HepG2 (cell line): ENCODE measurements around the gene EXOC6B. TPM values are rescaled to one million over a fixed set of nuclear protein-coding genes. Genes with fewer than 3 reads are reported as not detected.
A peak's percentile ranks its signal among the peaks of the same experiment; 100 is the strongest.

Source experiments
- ARNTL ChIP-seq: sonication (generic); formaldehyde crosslinking; IDR thresholded peaks from 2 replicates; pipeline ENCODE4 v1.4.0; 2020; ENCODE audit warnings: mild to moderate bottlenecking, missing genetic modification reagents
- BCL6 ChIP-seq: IDR thresholded peaks from 2 replicates; pipeline ENCODE4 v1.6.1; 2016; ENCODE audit warnings: missing genetic modification reagents, missing compliant biosample characterization
- CBX2 ChIP-seq, 2 experiments: fragments of 200-600 bp in 1 of 2; sonication (generic); formaldehyde crosslinking in 1 of 2; IDR thresholded peaks; 2 replicates each; pipeline versions ENCODE4 v1.7.0 to v1.8.1; 2018 to 2022; ENCODE audit warnings: low read depth in 2 of 2, low read length in 1 of 2, mild to moderate bottlenecking in 1 of 2, missing genetic modification reagents in 1 of 2
- ELF3 ChIP-seq: IDR thresholded peaks from 2 replicates; pipeline ENCODE4 v1.6.1; 2016; ENCODE audit warnings: missing genetic modification reagents, missing compliant biosample characterization
- ERF ChIP-seq: IDR thresholded peaks from 2 replicates; pipeline ENCODE4 v1.6.1; 2018; ENCODE audit warnings: missing biosample characterization, missing genetic modification reagents
- HOXA7 ChIP-seq: sonication (generic); formaldehyde crosslinking; IDR thresholded peaks from 2 replicates; pipeline ENCODE4 v1.8.1; 2022; ENCODE audit warnings: mild to moderate bottlenecking, missing genetic modification reagents, moderate library complexity
- HOXD1 ChIP-seq: sonication (generic); formaldehyde crosslinking; IDR thresholded peaks from 2 replicates; pipeline ENCODE4 v1.5.0; 2020; ENCODE audit warnings: missing genetic modification reagents
- KDM2A ChIP-seq: sonication (generic); formaldehyde crosslinking; IDR thresholded peaks from 2 replicates; pipeline ENCODE4 v1.4.0; 2020; ENCODE audit warnings: low read depth, missing genetic modification reagents, borderline replicate concordance
- KLF15 ChIP-seq: sonication (generic); formaldehyde crosslinking; IDR thresholded peaks from 2 replicates; pipeline ENCODE4 v1.8.1; 2023; ENCODE audit warnings: borderline replicate concordance, mild to moderate bottlenecking, inconsistent platforms, missing genetic modification reagents, mixed read lengths
- MIER3 ChIP-seq: IDR thresholded peaks from 2 replicates; pipeline ENCODE4 v1.6.1; 2016; ENCODE audit warnings: missing compliant biosample characterization, borderline replicate concordance
- MYNN ChIP-seq: sonication (generic); formaldehyde crosslinking; IDR thresholded peaks from 2 replicates; pipeline ENCODE4 v1.4.0; 2020; ENCODE audit warnings: mild to moderate bottlenecking, low read depth, missing genetic modification reagents
- NFKBIZ ChIP-seq: IDR thresholded peaks from 2 replicates; pipeline ENCODE4 v1.6.1; 2018; ENCODE audit warnings: missing genetic modification reagents, missing compliant biosample characterization
- PHF5A ChIP-seq: IDR thresholded peaks from one replicate; pipeline ENCODE4 v1.6.1; 2018; ENCODE audit warnings: low read depth, missing genetic modification reagents; ENCODE audit not compliant: unreplicated experiment
- PRPF4 ChIP-seq: fragments of 200-400 bp; formaldehyde crosslinking; IDR thresholded peaks from 2 replicates; pipeline ENCODE4 v1.6.1; 2016; ENCODE audit warnings: low read length, low read depth; ENCODE audit not compliant: poor library complexity, severe bottlenecking
- SATB2 ChIP-seq: sonication (generic); formaldehyde crosslinking; IDR thresholded peaks from 2 replicates; pipeline ENCODE4 v1.5.0; 2020; ENCODE audit warnings: missing genetic modification reagents
- SNAPC5 ChIP-seq: sonication (generic); formaldehyde crosslinking; IDR thresholded peaks from 2 replicates; pipeline ENCODE4 v1.8.1; 2023; ENCODE audit warnings: mild to moderate bottlenecking, missing genetic modification reagents, borderline replicate concordance
- SP2 ChIP-seq: sonication (generic); formaldehyde crosslinking; IDR thresholded peaks from 2 replicates; pipeline ENCODE4 v1.5.1; 2020; ENCODE audit warnings: mild to moderate bottlenecking, missing genetic modification reagents
- ZBTB43 ChIP-seq: sonication (generic); formaldehyde crosslinking; conservative IDR thresholded peaks from 2 replicates; pipeline ENCODE4 v1.4.0; 2020; ENCODE audit warnings: missing genetic modification reagents
- ZNF296 ChIP-seq: sonication (generic); formaldehyde crosslinking; conservative IDR thresholded peaks from 2 replicates; pipeline ENCODE4 v1.5.0; 2020; ENCODE audit warnings: mild to moderate bottlenecking, missing genetic modification reagents
- ZNF678 ChIP-seq: sonication (generic); formaldehyde crosslinking; IDR thresholded peaks from 2 replicates; pipeline ENCODE4 v1.4.0; 2020; ENCODE audit warnings: mild to moderate bottlenecking, missing genetic modification reagents
- ZNF709 ChIP-seq: sonication (generic); formaldehyde crosslinking; IDR thresholded peaks from 2 replicates; pipeline ENCODE4 v1.5.0; 2020; ENCODE audit warnings: mild to moderate bottlenecking, missing genetic modification reagents
- ZNF737 ChIP-seq: sonication (generic); formaldehyde crosslinking; IDR thresholded peaks from 2 replicates; pipeline ENCODE4 v1.5.0; 2020; ENCODE audit warnings: missing genetic modification reagents, mild to moderate bottlenecking, borderline replicate concordance
- ZSCAN31 ChIP-seq: sonication (generic); formaldehyde crosslinking; IDR thresholded peaks from 2 replicates; pipeline ENCODE4 v1.5.0; 2020; ENCODE audit warnings: low read depth, mild to moderate bottlenecking, missing genetic modification reagents
- polyA plus RNA-seq, 8 experiments: library from polyadenylated mRNA; depleted of rRNA in 3 of 8; stranded (reverse) in 7 of 8; unstranded in 1 of 8; fragments of >200 nt; fragmentation: Illumina TruSeq in 4 of 8; extraction: Trizol in 4 of 8; gene quantifications; 2 replicates each; pipeline versions ENCODE4 v1.2.1 to v1.2.3, GENCODE V29; 2011 to 2016; ENCODE audit warnings: low read depth in 4 of 8, missing spikeins in 1 of 8, mixed read lengths in 1 of 8; ENCODE audit not compliant: insufficient read depth in 1 of 8
- total RNA-seq, 5 experiments: library from RNA; depleted of rRNA; stranded (reverse); fragments of >200 nt; fragmentation: Illumina TruSeq; extraction: Trizol; gene quantifications; 2 replicates each; pipeline ENCODE4 v1.2.3, GENCODE V29; 2016; ENCODE audit warnings: low read depth in 1 of 5
- TF ChIP-seq, protein P1 (sequence below): sonication (generic); IDR thresholded peaks from 2 replicates; pipeline ENCODE4 v1.6.1; 2016; ENCODE audit warnings: low read depth, borderline replicate concordance
- TF ChIP-seq, protein P2 (sequence below): IDR thresholded peaks from 2 replicates; pipeline ENCODE4 v1.6.1; 2016; ENCODE audit warnings: mild to moderate bottlenecking, missing biosample characterization, missing genetic modification reagents
- TF ChIP-seq, protein P3 (sequence below): sonication (generic); formaldehyde crosslinking; IDR thresholded peaks from 2 replicates; pipeline ENCODE4 v1.4.0; 2020; ENCODE audit warnings: missing genetic modification reagents

The EXOC6B gene
- total and polyA plus RNA-seq, 2 of the 13 experiments (the other 11 are each of a cell fraction or from before 2014, with no cell fraction given), result 9.1 to 15.9 TPM

- TF ChIP-seq, protein P1, sequence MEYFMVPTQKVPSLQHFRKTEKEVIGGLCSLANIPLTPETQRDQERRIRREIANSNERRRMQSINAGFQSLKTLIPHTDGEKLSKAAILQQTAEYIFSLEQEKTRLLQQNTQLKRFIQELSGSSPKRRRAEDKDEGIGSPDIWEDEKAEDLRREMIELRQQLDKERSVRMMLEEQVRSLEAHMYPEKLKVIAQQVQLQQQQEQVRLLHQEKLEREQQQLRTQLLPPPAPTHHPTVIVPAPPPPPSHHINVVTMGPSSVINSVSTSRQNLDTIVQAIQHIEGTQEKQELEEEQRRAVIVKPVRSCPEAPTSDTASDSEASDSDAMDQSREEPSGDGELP, result no peak; the same call in 1 of the 2 replicates
- TF ChIP-seq ZNF737 (CRISPR knock-in tag), result no peak
- no peak; the same call in 1 of the 2 replicates for TF ChIP-seq SATB2 (CRISPR knock-in tag)
- no peak for TF ChIP-seq PRPF4
- no peak for TF ChIP-seq CBX2 (IDR thresholded peaks at IDR 0.05; ENCODE audit: low read depth, low read length)
- no peak for TF ChIP-seq CBX2 (CRISPR knock-in tag; IDR thresholded peaks at IDR 0.05; ENCODE audit: low read depth)
- TF ChIP-seq BCL6, result peak; percentile 85
- no peak for TF ChIP-seq MYNN
- no peak for TF ChIP-seq KDM2A (CRISPR knock-in tag)
- no peak for TF ChIP-seq SP2 (CRISPR knock-in tag)
- no peak for TF ChIP-seq ZNF678 (CRISPR knock-in tag)
- no peak for TF ChIP-seq HOXA7 (CRISPR knock-in tag)
- no peak for TF ChIP-seq PHF5A (CRISPR knock-in tag)
- TF ChIP-seq, protein P2, sequence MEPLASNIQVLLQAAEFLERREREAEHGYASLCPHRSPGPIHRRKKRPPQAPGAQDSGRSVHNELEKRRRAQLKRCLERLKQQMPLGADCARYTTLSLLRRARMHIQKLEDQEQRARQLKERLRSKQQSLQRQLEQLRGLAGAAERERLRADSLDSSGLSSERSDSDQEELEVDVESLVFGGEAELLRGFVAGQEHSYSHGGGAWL (CRISPR knock-in tag), result no peak
- no peak for TF ChIP-seq ZSCAN31 (CRISPR knock-in tag)
- TF ChIP-seq MIER3, result peak; percentile 62; the same call in 1 of the 2 replicates
- TF ChIP-seq, protein P3, sequence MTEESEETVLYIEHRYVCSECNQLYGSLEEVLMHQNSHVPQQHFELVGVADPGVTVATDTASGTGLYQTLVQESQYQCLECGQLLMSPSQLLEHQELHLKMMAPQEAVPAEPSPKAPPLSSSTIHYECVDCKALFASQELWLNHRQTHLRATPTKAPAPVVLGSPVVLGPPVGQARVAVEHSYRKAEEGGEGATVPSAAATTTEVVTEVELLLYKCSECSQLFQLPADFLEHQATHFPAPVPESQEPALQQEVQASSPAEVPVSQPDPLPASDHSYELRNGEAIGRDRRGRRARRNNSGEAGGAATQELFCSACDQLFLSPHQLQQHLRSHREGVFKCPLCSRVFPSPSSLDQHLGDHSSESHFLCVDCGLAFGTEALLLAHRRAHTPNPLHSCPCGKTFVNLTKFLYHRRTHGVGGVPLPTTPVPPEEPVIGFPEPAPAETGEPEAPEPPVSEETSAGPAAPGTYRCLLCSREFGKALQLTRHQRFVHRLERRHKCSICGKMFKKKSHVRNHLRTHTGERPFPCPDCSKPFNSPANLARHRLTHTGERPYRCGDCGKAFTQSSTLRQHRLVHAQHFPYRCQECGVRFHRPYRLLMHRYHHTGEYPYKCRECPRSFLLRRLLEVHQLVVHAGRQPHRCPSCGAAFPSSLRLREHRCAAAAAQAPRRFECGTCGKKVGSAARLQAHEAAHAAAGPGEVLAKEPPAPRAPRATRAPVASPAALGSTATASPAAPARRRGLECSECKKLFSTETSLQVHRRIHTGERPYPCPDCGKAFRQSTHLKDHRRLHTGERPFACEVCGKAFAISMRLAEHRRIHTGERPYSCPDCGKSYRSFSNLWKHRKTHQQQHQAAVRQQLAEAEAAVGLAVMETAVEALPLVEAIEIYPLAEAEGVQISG (CRISPR knock-in tag), result no peak
- TF ChIP-seq ARNTL (CRISPR knock-in tag), result no peak
- no peak for TF ChIP-seq ZNF709 (CRISPR knock-in tag)
- no peak for TF ChIP-seq SNAPC5 (CRISPR knock-in tag)
- no peak for TF ChIP-seq ELF3 (CRISPR knock-in tag)
- no peak; the same call in 1 of the 2 replicates for TF ChIP-seq KLF15 (CRISPR knock-in tag)
- TF ChIP-seq ERF (CRISPR knock-in tag), result peak; percentile 53
- TF ChIP-seq ZNF296 (CRISPR knock-in tag), result no peak
- no peak for TF ChIP-seq HOXD1 (CRISPR knock-in tag)
- no peak for TF ChIP-seq NFKBIZ
- TF ChIP-seq ZBTB43 (CRISPR knock-in tag), result 0 out of 2 replicates have a peak, but pooled peaks have one; percentile 43
Measured at GRCh38 chr2:72757177-72757775, 68.6 kb downstream of the EXOC6B start (continued).
